Liver (tissue), 9 donors: ENCODE data around the gene SP2. TPM values are rescaled to one million over a fixed set of nuclear protein-coding genes. Genes with fewer than 3 reads are reported as not detected.

Experiments
- DNase-seq: peaks from one replicate; pipeline ENCODE4 v3.0.0-alpha.2; 2017; ENCODE audit warnings: low spot score
- H3K27ac ChIP-seq, 2 donors: one replicate each; pipeline ENCODE4 v1.7.0; 2013; ENCODE audit warnings: inconsistent platforms in 2 of 2, low read length in 2 of 2, control low read depth in 1 of 2, low read depth in 1 of 2, mild to moderate bottlenecking in 1 of 2
- H3K27me3 ChIP-seq, 4 donors: one replicate each; pipeline versions ENCODE4 v1.6.1 to v1.7.0; 2013; ENCODE audit warnings: low read length in 3 of 4, inconsistent platforms in 1 of 4, mild to moderate bottlenecking in 1 of 4, moderate library complexity in 1 of 4; ENCODE audit not compliant: control insufficient read depth in 4 of 4, insufficient read depth in 4 of 4
- H3K36me3 ChIP-seq, 4 donors: one replicate each; pipeline versions ENCODE4 v1.6.1 to v1.7.0; 2013; ENCODE audit warnings: low read length in 3 of 4, mild to moderate bottlenecking in 3 of 4, low read depth in 1 of 4, moderate library complexity in 1 of 4; ENCODE audit not compliant: control insufficient read depth in 4 of 4, insufficient read depth in 3 of 4
- H3K4me1 ChIP-seq, 4 donors: one replicate each; pipeline versions ENCODE4 v1.6.1 to v1.7.0; 2013; ENCODE audit warnings: low read length in 3 of 4, mild to moderate bottlenecking in 3 of 4, moderate library complexity in 1 of 4; ENCODE audit not compliant: control insufficient read depth in 4 of 4, insufficient read depth in 4 of 4
- H3K4me3 ChIP-seq, 3 donors: one replicate each; pipeline versions ENCODE4 v1.6.1 to v1.7.0; 2013; ENCODE audit warnings: low read length in 3 of 3, control low read depth in 1 of 3, low read depth in 1 of 3, mild to moderate bottlenecking in 1 of 3
- H3K9ac ChIP-seq, 2 donors: one replicate each; pipeline ENCODE4 v1.7.0; 2013; ENCODE audit warnings: low read length in 2 of 2, mild to moderate bottlenecking in 2 of 2, moderate library complexity in 2 of 2, control low read depth in 1 of 2, low read depth in 1 of 2
- H3K9me3 ChIP-seq, 4 donors: one replicate each; pipeline versions ENCODE4 v1.6.1 to v1.7.0; 2013; ENCODE audit warnings: low read length in 3 of 4; ENCODE audit not compliant: control insufficient read depth in 4 of 4
- ATF3 ChIP-seq: IDR thresholded peaks from 2 replicates; pipeline ENCODE4 v1.6.1; 2016; ENCODE audit warnings: antibody characterized with exemption
- CTCF ChIP-seq: fragments of 150-350 bp; IDR thresholded peaks from 2 replicates; pipeline ENCODE4 v1.5.1; 2017; ENCODE audit warnings: improper control_type of control experiment, low read depth, low read length; ENCODE audit not compliant: missing input control
- FOXA1 ChIP-seq: IDR thresholded peaks from 2 replicates; pipeline ENCODE4 v1.6.1; 2016; ENCODE audit warnings: antibody characterized with exemption
- FOXA2 ChIP-seq: IDR thresholded peaks from 2 replicates; pipeline ENCODE4 v1.6.1; 2016; ENCODE audit warnings: antibody characterized with exemption
- GABPA ChIP-seq, 2 donors: IDR thresholded peaks in 1 of 2; conservative IDR thresholded peaks in 1 of 2; 2 replicates each; pipeline ENCODE4 v1.6.1; 2016; ENCODE audit warnings: antibody characterized with exemption in 2 of 2, mild to moderate bottlenecking in 1 of 2, moderate library complexity in 1 of 2
- HNF4A ChIP-seq, 2 donors: conservative IDR thresholded peaks; 2 replicates each; pipeline ENCODE4 v1.6.1; 2016; ENCODE audit warnings: antibody characterized with exemption in 2 of 2, mild to moderate bottlenecking in 2 of 2
- HNF4G ChIP-seq: IDR thresholded peaks from 2 replicates; pipeline ENCODE4 v1.6.1; 2016; ENCODE audit warnings: antibody characterized with exemption
- JUND ChIP-seq, 2 donors: IDR thresholded peaks; 2 replicates each; pipeline ENCODE4 v1.6.1; 2016; ENCODE audit warnings: antibody characterized with exemption in 2 of 2
- NR2F2 ChIP-seq: IDR thresholded peaks from 2 replicates; pipeline ENCODE4 v1.6.1; 2016; ENCODE audit warnings: antibody characterized with exemption
- RAD21 ChIP-seq, 2 donors: IDR thresholded peaks; 2 replicates each; pipeline ENCODE4 v1.6.1; 2016; ENCODE audit warnings: antibody characterized with exemption in 2 of 2, mild to moderate bottlenecking in 2 of 2
- REST ChIP-seq: IDR thresholded peaks from 2 replicates; pipeline ENCODE4 v1.6.1; 2016; ENCODE audit warnings: antibody characterized with exemption, mild to moderate bottlenecking
- RXRA ChIP-seq, 2 donors: IDR thresholded peaks; 2 replicates each; pipeline ENCODE4 v1.6.1; 2017 to 2018; ENCODE audit warnings: antibody characterized with exemption in 2 of 2, mild to moderate bottlenecking in 1 of 2
- SP1 ChIP-seq: IDR thresholded peaks from 2 replicates; pipeline ENCODE4 v1.6.1; 2018; ENCODE audit warnings: antibody characterized with exemption, mild to moderate bottlenecking
- TAF1 ChIP-seq: conservative IDR thresholded peaks from 2 replicates; pipeline ENCODE4 v1.6.1; 2016; ENCODE audit warnings: antibody characterized with exemption, mild to moderate bottlenecking
- YY1 ChIP-seq: IDR thresholded peaks from 2 replicates; pipeline ENCODE4 v1.6.1; 2016; ENCODE audit warnings: antibody characterized with exemption, mild to moderate bottlenecking
- ZBTB33 ChIP-seq: IDR thresholded peaks from 2 replicates; pipeline ENCODE4 v1.6.1; 2016; ENCODE audit warnings: antibody characterized with exemption
- WGBS: extraction: QIAGEN DNeasy Blood & Tissue Kit; methylation state at CpG from one replicate; pipeline ENCODE4 v1.1.7; 2013; 5-methylcytosine and 5-hydroxymethylcytosine counted together
- polyA plus RNA-seq, 2 donors: library from polyadenylated mRNA; stranded (reverse) in 1 of 2; unstranded in 1 of 2; fragments of 200-250 nt in 1 of 2; fragments of >200 nt in 1 of 2; fragmentation: Nextera tagmentation in 1 of 2; extraction: Ambion mirVana in 1 of 2; gene quantifications; one replicate each; pipeline versions ENCODE4 v1.2.1 to v1.2.3, GENCODE V29; 2013 to 2015
- total RNA-seq, 2 donors: library from RNA; depleted of rRNA; stranded (reverse); fragments of >200 nt; gene quantifications; one replicate each; pipeline ENCODE4 v1.2.3, GENCODE V29; 2014
- donor health status: healthy.
- donor health status: healthy.
- donor health status: healthy.
- donor health status: healthy.
- donor health status: healthy.

Gene SP2
- total and polyA plus RNA-seq, 4 donors = 2.2 to 5.7 (median 3.8) TPM

GRCh38 chr17:47956791-47957590 is 61.0 kb downstream of the SP2 start (continued):
- no peak for TF ChIP-seq REST
- no peak for TF ChIP-seq RAD21 (IDR thresholded peaks at IDR 0.05)
- no peak for TF ChIP-seq GABPA (IDR thresholded peaks at IDR 0.05 in 1 of 2, conservative IDR thresholded peaks at IDR 0.05 in 1 of 2)
- TF ChIP-seq SP1 = no peak
- TF ChIP-seq TAF1 = no peak
- TF ChIP-seq ATF3 = no peak

GRCh38 chr17:47957591-47958490 is 61.8 kb downstream of the SP2 start, which contains the start of gene PRR15L:
TSS of gene PRR15L (minus strand) at chr17:47957883. CDS start at chr17:47953234, 4,649 bp downstream.
- H3K4me1 ChIP-seq = peaks cover 13 to 33% (median 24%) of the 10 kb centered on the region in 4 donors
- 56% methylated on average over 16 of the region's 16 CpGs for WGBS
- no peaks in the 10 kb centered on the region for H3K27me3 ChIP-seq
- H3K27ac ChIP-seq = peak within 1 kb of the TSS in 1 of 2 donors; percentile 0
- no peaks in the 10 kb centered on the region for H3K9me3 ChIP-seq
- TF ChIP-seq ATF3 = no peak
- TF ChIP-seq RAD21 (IDR thresholded peaks at IDR 0.05) = no peak
- no peak for TF ChIP-seq HNF4A (conservative IDR thresholded peaks at IDR 0.05)
- TF ChIP-seq GABPA (IDR thresholded peaks at IDR 0.05 in 1 of 2, conservative IDR thresholded peaks at IDR 0.05 in 1 of 2) = no peak
- TF ChIP-seq NR2F2 = no peak
- TF ChIP-seq RXRA (IDR thresholded peaks at IDR 0.05) = no peak
- no peak for TF ChIP-seq REST
- no peak for TF ChIP-seq ZBTB33
- no peak for TF ChIP-seq FOXA2
- no peak for TF ChIP-seq CTCF
- TF ChIP-seq HNF4G = no peak
- TF ChIP-seq JUND (IDR thresholded peaks at IDR 0.05) = no peak
- no peak for TF ChIP-seq FOXA1
- TF ChIP-seq SP1 = no peak
- TF ChIP-seq YY1 = no peak
- H3K9ac ChIP-seq = no peak within 1 kb of the TSS
- DNase-seq = no peak
- no peak within 1 kb of the TSS for H3K4me3 ChIP-seq
- no peaks in the 10 kb centered on the region for H3K36me3 ChIP-seq
